Activated T-helper 2 cell treated with anti-CD3 and anti-CD28 coated beads, Interferon-gamma antibody, Interleukin-2, Interleukin-4, amounts not matched to agents 10 μg/mL and 5 μg/mL and 100 μg/mL, durations not matched to agents 14 hours and 24 hours and 36 hours (primary cell): Measurements from ENCODE around the gene TSPAN11. TPM values are rescaled to one million over a fixed set of nuclear protein-coding genes. Genes with fewer than 3 reads are reported as not detected.
"Not testable (repeated sequence)": the region's sequence is repeated elsewhere in the genome, so short reads cannot be mapped to it uniquely, and the experiment has no call there.

ENCODE experiments used
- DNase-seq: peaks from one replicate; pipeline ENCODE4 v3.0.0; 2021; ENCODE audit warnings: low spot score
- H3K27ac Mint-ChIP-seq: one replicate; pipeline ENCODE4 v1.8.0; 2021; ENCODE audit warnings: mixed read lengths
- H3K27me3 Mint-ChIP-seq: one replicate; pipeline ENCODE4 v1.8.0; 2021; ENCODE audit warnings: low read depth, mixed read lengths
- H3K36me3 Mint-ChIP-seq: one replicate; pipeline ENCODE4 v1.8.0; 2021; ENCODE audit warnings: low read depth, mixed read lengths
- H3K4me1 Mint-ChIP-seq: one replicate; pipeline ENCODE4 v1.8.0; 2021; ENCODE audit warnings: low read depth, mixed read lengths
- H3K4me3 Mint-ChIP-seq: one replicate; pipeline ENCODE4 v1.8.0; 2021; ENCODE audit warnings: low read depth, mild to moderate bottlenecking, moderate library complexity, mixed read lengths
- H3K9me3 Mint-ChIP-seq: one replicate; pipeline ENCODE4 v1.8.0; 2021; ENCODE audit warnings: mixed read lengths
- intact Hi-C: fragments of 100-400 bp; cut with micrococcal nuclease; formaldehyde crosslinking; loops from one replicate; pipeline ENCODE4 v1.15.1; 2023
- total RNA-seq: library from RNA; stranded (reverse); gene quantifications from 2 replicates; pipeline ENCODE4 v1.2.3, GENCODE V29; 2022

TSPAN11 gene
- not detected in 2 replicates for total RNA-seq

GRCh38 chr12:30926243-30927221, at the start of gene TSPAN11:
Gene TSPAN11, plus strand, starts transcription at chr12:30926748. Its CDS starts 27,244 bp downstream, at chr12:30953992.
- no peak for DNase-seq
- H3K4me1 Mint-ChIP-seq, result no peaks in the 10 kb centered on the region
- H3K4me3 Mint-ChIP-seq, result no peak within 1 kb of the TSS
- H3K9me3 Mint-ChIP-seq, result no peaks in the 10 kb centered on the region
- H3K27ac Mint-ChIP-seq, result no peak within 1 kb of the TSS
- intact Hi-C loops, result no loop called here
- peaks cover 47% of the 10 kb centered on the region for H3K27me3 Mint-ChIP-seq
- H3K36me3 Mint-ChIP-seq, result no peaks in the 10 kb centered on the region

- Mint-ChIP-seq H3K27me3 (peaks cover 3% of the 10 kb centered on the region), H3K9me3 (no peaks in the 10 kb centered on the region), H3K4me3 (no peak overlapping the region), H3K27ac (no peak overlapping the region), H3K4me1 (no peaks in the 10 kb centered on the region), H3K36me3 (no peaks in the 10 kb centered on the region)
- intact Hi-C loops, result no loop called here
- no peak for DNase-seq
Observed at GRCh38 chr12:30877105-30877875, 49.3 kb upstream of the TSPAN11 start.

- Mint-ChIP-seq H3K4me1 (no peaks in the 10 kb centered on the region), H3K4me3 (no peak overlapping the region), H3K27ac (no peak overlapping the region), H3K36me3 (no peaks in the 10 kb centered on the region), H3K27me3 (peaks cover 3% of the 10 kb centered on the region), H3K9me3 (no peaks in the 10 kb centered on the region)
- intact Hi-C loops, result no loop called here
- DNase-seq, result no peak
Observed at GRCh38 chr12:30878024-30878423, 48.5 kb upstream of the TSPAN11 start.

DNA sequence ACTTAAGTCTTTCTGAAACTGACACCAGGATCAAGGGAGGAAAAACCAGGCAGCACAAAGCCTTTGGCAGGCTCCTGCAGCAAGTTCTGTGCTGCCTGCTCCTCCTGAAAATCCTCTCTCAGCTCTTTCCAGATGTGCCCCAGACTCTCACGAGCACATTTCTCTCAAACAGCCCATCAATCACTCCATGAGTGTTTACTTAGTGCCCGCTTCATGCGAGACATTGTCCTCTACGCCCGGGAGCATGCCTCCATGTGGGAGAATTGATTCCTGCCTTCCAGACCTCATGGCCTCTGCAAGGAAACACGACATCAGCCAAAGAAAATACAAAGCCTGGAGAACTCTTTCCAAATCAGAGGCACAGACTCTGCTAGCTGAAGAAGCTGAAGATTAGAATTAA, 46.5 kb upstream of the TSPAN11 start:
- Mint-ChIP-seq H3K36me3 (no peaks in the 10 kb centered on the region), H3K4me1 (no peaks in the 10 kb centered on the region), H3K27me3 (peaks cover 3% of the 10 kb centered on the region), H3K9me3 (no peaks in the 10 kb centered on the region), H3K4me3 (no peak overlapping the region), H3K27ac (no peak overlapping the region)
- intact Hi-C loops, result no loop called here
- DNase-seq, result no peak

GRCh38 chr12:30880813-30881212, 45.7 kb upstream of the TSPAN11 start:
- no peaks in the 10 kb centered on the region for H3K4me1 Mint-ChIP-seq
- no peak overlapping the region for H3K4me3 Mint-ChIP-seq
- DNase-seq, result no peak
- no peak overlapping the region for H3K27ac Mint-ChIP-seq
- intact Hi-C loops, result no loop called here
- H3K36me3 Mint-ChIP-seq, result no peaks in the 10 kb centered on the region
- H3K27me3 Mint-ChIP-seq, result peaks cover 3% of the 10 kb centered on the region
- no peaks in the 10 kb centered on the region for H3K9me3 Mint-ChIP-seq

- Mint-ChIP-seq H3K4me3 (no peak overlapping the region), H3K27me3 (peaks cover 3% of the 10 kb centered on the region)
- intact Hi-C loops, result no loop called here
Observed at GRCh38 chr12:30882706-30883105, 43.8 kb upstream of the TSPAN11 start.

DNA sequence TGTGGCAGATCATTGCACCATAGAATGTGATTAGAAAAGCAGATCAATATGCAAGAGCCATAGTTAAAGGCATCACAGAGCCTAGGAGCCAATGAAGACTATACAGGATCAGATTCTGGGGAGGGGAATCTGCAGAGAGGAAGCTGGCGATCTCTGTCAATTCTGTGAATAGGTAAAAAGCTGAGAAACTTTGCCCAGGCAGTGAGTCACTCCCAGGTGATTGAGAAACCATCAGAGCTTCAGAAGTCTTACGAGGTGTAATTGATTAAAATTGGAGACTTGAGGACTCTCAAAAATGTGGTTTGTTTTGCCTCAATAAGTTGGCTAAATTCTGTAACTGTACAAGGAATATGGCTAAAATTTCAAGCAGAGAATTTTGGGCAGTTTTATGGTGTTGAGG, 41.7 kb upstream of the TSPAN11 start:
- DNase-seq, result no peak
- Mint-ChIP-seq H3K4me3 (no peak overlapping the region), H3K36me3 (no peaks in the 10 kb centered on the region), H3K27me3 (peaks cover 3% of the 10 kb centered on the region), H3K4me1 (no peaks in the 10 kb centered on the region), H3K9me3 (peaks cover 19% of the 10 kb centered on the region), H3K27ac (no peak overlapping the region)
- intact Hi-C loops, result no loop called here

More at GRCh38 chr12:30882706-30883105, 43.8 kb upstream of the TSPAN11 start:
- Mint-ChIP-seq H3K36me3 (no peaks in the 10 kb centered on the region), H3K27ac (no peak overlapping the region), H3K9me3 (peaks cover 15% of the 10 kb centered on the region), H3K4me1 (no peaks in the 10 kb centered on the region)
- DNase-seq, result no peak

- H3K4me3 Mint-ChIP-seq, result no peak overlapping the region
- no peaks in the 10 kb centered on the region for H3K36me3 Mint-ChIP-seq
- intact Hi-C loops, result no loop called here
- no peak overlapping the region for H3K27ac Mint-ChIP-seq
- no peaks in the 10 kb centered on the region for H3K27me3 Mint-ChIP-seq
- H3K4me1 Mint-ChIP-seq, result no peaks in the 10 kb centered on the region
- H3K9me3 Mint-ChIP-seq, result peaks cover 22% of the 10 kb centered on the region
- no peak for DNase-seq
Observed at GRCh38 chr12:30885321-30885720, 41.2 kb upstream of the TSPAN11 start.

- no peaks in the 10 kb centered on the region for H3K36me3 Mint-ChIP-seq
- H3K4me1 Mint-ChIP-seq, result no peaks in the 10 kb centered on the region
- DNase-seq, result no peak
- H3K27me3 Mint-ChIP-seq, result peaks cover under 1% of the 10 kb centered on the region
- intact Hi-C loops, result no loop called here
- peaks cover 24% of the 10 kb centered on the region for H3K9me3 Mint-ChIP-seq
- no peak overlapping the region for H3K27ac Mint-ChIP-seq
- H3K4me3 Mint-ChIP-seq, result no peak overlapping the region
Observed at GRCh38 chr12:30887226-30887625, 39.3 kb upstream of the TSPAN11 start.

- intact Hi-C loops, result no loop called here
- H3K27me3 Mint-ChIP-seq, result peaks cover 1% of the 10 kb centered on the region
- no peak for DNase-seq
- H3K27ac Mint-ChIP-seq, result no peak overlapping the region
- no peaks in the 10 kb centered on the region for H3K36me3 Mint-ChIP-seq
- H3K9me3 Mint-ChIP-seq, result peaks cover 24% of the 10 kb centered on the region
- H3K4me1 Mint-ChIP-seq, result no peaks in the 10 kb centered on the region
- no peak overlapping the region for H3K4me3 Mint-ChIP-seq
Observed at GRCh38 chr12:30888241-30888640, 38.3 kb upstream of the TSPAN11 start.

- H3K36me3 Mint-ChIP-seq, intact Hi-C loops, DNase-seq, H3K9me3 Mint-ChIP-seq, H3K4me3 Mint-ChIP-seq, H3K4me1 Mint-ChIP-seq, H3K27me3 Mint-ChIP-seq, H3K27ac Mint-ChIP-seq: not testable (repeated sequence)
Observed at GRCh38 chr12:30894531-30894930, 32.0 kb upstream of the TSPAN11 start.

DNA sequence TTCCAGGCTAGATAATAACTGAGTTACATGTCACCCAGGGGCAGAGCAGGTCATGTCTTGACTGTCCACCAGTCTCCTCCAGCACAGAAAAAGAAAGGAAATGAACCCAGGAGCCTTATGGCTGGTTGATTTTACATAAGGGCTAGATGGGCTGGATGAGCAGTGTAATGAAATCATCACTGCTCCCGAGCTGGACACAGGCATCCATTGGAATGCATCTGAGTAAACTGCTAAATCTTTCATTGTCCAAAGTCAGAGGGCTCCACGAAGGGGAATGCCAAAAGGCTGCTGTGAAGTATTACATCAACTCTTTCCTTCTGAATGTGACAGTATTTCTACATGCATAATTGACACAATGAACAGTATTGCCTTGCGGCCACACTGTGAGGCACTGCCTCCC, 30.1 kb upstream of the TSPAN11 start:
- no peak overlapping the region for H3K4me3 Mint-ChIP-seq
- H3K27me3 Mint-ChIP-seq, result peaks cover 1% of the 10 kb centered on the region
- H3K36me3 Mint-ChIP-seq, result no peaks in the 10 kb centered on the region
- H3K9me3 Mint-ChIP-seq, result no peaks in the 10 kb centered on the region
- intact Hi-C loops, result no loop called here
- no peak for DNase-seq
- no peak overlapping the region for H3K27ac Mint-ChIP-seq
- no peaks in the 10 kb centered on the region for H3K4me1 Mint-ChIP-seq

DNA sequence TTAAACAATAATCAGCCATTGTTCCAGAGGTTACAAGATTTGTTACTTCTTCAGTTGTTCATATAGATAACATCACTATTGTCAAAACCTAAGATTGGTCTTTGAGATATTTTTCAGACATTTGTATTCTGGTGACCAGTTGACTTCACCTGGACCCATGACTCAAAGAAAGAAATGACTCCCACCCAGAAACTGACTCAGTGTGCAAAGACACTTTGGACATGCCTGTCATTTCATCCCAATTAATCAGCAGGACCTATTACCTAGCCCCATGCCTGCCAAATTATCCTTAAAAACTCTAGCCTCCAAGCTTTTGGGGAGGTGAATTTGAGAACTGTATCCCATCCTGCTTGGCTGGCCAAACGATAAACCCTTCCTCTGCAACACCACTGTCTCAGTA, 27.7 kb upstream of the TSPAN11 start:
- intact Hi-C loops, result no loop called here
- Mint-ChIP-seq H3K36me3 (no peaks in the 10 kb centered on the region), H3K27ac (no peak overlapping the region), H3K27me3 (no peaks in the 10 kb centered on the region), H3K4me1 (no peaks in the 10 kb centered on the region), H3K9me3 (no peaks in the 10 kb centered on the region), H3K4me3 (no peak overlapping the region)
- DNase-seq, result no peak
